Smooth muscle cell of the brain vasculature (primary cell): ENCODE measurements around the gene TWIST1.
A peak's percentile ranks its signal among the peaks of the same experiment; 100 is the strongest.

ENCODE experiments used
- DNase-seq: peaks from one replicate; pipeline ENCODE4 v3.0.0-alpha.2; 2012; ENCODE audit warnings: low read depth, low spot score

The TWIST1 gene

GRCh38 chr7:19097165-19098055, 20.0 kb downstream of the TWIST1 start:
- DNase-seq = no peak

GRCh38 chr7:19095353-19095860, 22.0 kb downstream of the TWIST1 start:
- DNase-seq = no peak

- no peak for DNase-seq
These were observed 22.7 kb downstream of the TWIST1 start for GRCh38 chr7:19094598-19095352.

GRCh38 chr7:19094138-19094537, 23.3 kb downstream of the TWIST1 start:
- no peak for DNase-seq

- no peak for DNase-seq
These were observed 25.8 kb downstream of the TWIST1 start for GRCh38 chr7:19091550-19092200.

- DNase-seq = no peak
These were observed 26.9 kb downstream of the TWIST1 start for GRCh38 chr7:19090526-19090925.

- DNase-seq = no peak
These were observed 27.6 kb downstream of the TWIST1 start for GRCh38 chr7:19089797-19090196.

- DNase-seq = no peak
These were observed 28.1 kb downstream of the TWIST1 start for GRCh38 chr7:19089378-19089777.

- no peak for DNase-seq
These were observed 37.3 kb downstream of the TWIST1 start for GRCh38 chr7:19080093-19080492.

GRCh38 chr7:19079066-19079465, 38.4 kb downstream of the TWIST1 start:
- peak; percentile 41 for DNase-seq

- DNase-seq = no peak
These were observed 47.6 kb downstream of the TWIST1 start for GRCh38 chr7:19069842-19070241.

- DNase-seq = no peak
These were observed 51.3 kb downstream of the TWIST1 start for GRCh38 chr7:19066170-19066569.
